ENCODE data around the gene SSC5D.

SSC5D gene

DNA sequence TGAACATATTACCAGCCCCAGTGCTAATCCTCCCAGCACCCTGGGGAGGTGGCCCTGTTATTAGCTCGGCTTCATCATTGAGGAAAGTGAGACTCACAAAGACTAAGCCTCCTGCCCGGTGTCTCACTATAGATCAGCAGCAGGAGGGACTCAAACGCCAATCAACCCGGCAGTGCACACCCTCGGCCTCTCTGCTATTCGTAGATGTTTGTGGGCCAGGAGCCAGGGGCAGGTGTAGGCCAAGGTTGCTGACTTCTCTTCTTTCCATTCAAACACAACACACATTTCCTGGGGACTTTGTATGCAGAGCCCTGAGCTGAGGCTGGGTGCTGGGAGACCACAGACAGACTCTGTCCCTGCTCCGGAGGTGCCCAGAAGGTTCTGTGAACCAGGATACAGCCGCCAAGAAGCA is 66.5 kb downstream of the SSC5D start:
- DNase-seq (ENCODE audit: low read depth), result no peak

- no peak for DNase-seq (ENCODE audit: low read depth)
Observed at GRCh38 chr19:55559684-55560083, 71.4 kb downstream of the SSC5D start.

DNA sequence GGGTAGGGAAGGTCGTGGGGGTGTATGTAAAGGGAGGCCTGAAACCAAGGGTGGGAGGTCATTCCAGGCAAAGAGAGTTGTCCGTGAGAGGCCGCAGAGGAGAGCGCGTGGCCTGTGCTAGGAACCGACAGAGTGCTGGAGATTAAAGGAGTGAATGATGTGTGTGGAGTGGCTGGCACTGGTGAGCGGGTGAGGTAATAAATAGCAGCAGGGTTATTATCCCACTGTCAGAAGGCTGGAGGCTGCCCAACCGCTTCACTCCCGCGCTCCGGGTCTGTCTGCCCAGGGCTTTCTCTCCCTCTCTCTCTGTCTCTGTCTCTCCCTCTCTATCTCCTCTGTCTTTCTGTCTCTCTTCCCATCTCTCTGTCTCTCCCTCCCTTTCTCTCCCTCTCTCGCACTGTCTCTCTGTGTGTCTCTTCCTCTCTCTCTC is 75.0 kb downstream of the SSC5D start:
- DNase-seq (ENCODE audit: low read depth), result no peak

DNA sequence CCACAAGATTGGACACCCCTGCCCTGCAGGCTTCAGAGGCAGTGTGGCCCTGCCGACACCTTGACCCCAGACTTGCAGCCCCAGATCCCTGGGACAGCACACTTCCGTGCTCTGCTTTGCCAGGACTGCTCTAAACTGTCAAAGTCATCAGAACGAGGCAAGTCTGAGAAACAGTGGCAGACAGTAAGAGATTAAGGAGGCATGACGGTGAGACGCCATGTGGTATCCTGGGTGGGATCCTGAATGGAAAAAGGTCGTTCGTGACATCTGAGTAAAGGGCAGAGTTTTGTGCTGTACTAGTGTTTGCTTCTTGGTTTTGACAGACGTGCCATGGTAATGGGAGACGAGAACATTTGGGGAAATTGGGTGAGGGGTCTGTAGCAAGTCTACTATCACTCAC is 78.6 kb downstream of the SSC5D start:
- no peak for DNase-seq (ENCODE audit: low read depth)

GRCh38 chr19:55567708-55568328 is 79.6 kb downstream of the SSC5D start:
- DNase-seq (ENCODE audit: low read depth), result no peak

All from fibroblast of the conjunctiva (primary cell).